Measurements from ENCODE around the gene SDHA. TPM values are rescaled to one million over a fixed set of nuclear protein-coding genes. Genes with fewer than 3 reads are reported as not detected.

Gene SDHA
- total RNA-seq, 4 donors from 2014 or later, result 155 to 471 (median 250) TPM

- intact Hi-C loops (cut with DNase I; ENCODE audit: low total_unique reads) (no loop called here), in situ Hi-C loops (cut with MboI; ENCODE audit: low pct_ligation_motif_present in 1 of 4, low pct_unique_long_range_greater_than_20kb in 1 of 4, low sequenced_read_pairs in 3 of 4) (no loop called here)
- H3K36me3 ChIP-seq, result peaks cover 0 to 5% (median 2%) of the 10 kb centered on the region in 4 donors
Measured at GRCh38 chr5:206406-206805, 11.7 kb upstream of the SDHA start.

GRCh38 chr5:206927-207536, 11.1 kb upstream of the SDHA start:
- DNase-seq, result no peak
- intact Hi-C loops (cut with DNase I; ENCODE audit: low total_unique reads) (no loop called here), in situ Hi-C loops (cut with MboI; ENCODE audit: low pct_ligation_motif_present in 1 of 4, low pct_unique_long_range_greater_than_20kb in 1 of 4, low sequenced_read_pairs in 3 of 4) (no loop called here)
- TF ChIP-seq EP300 (IDR thresholded peaks at IDR 0.05; ENCODE audit: low read depth), result no peak
- Histone ChIP-seq H3K27ac (no peak overlapping the region), H3K4me3 (no peak overlapping the region), H3K36me3 (peaks cover 0 to 5% (median 2%) of the 10 kb centered on the region in 4 donors), H3K4me1 (peaks cover 0 to 7% (median 0%) of the 10 kb centered on the region in 4 donors), H3K9me3 (no peaks in the 10 kb centered on the region), H3K27me3 (no peaks in the 10 kb centered on the region)
- 87 to 95% methylated on average over 7 to 8 of the region's 8 CpGs for WGBS, 2 donors (ENCODE audit: low coverage in 1 of 2)

More at GRCh38 chr5:206406-206805, 11.7 kb upstream of the SDHA start:
- peaks cover 0 to 7% (median 0%) of the 10 kb centered on the region in 4 donors for H3K4me1 ChIP-seq
- no peaks in the 10 kb centered on the region for H3K9me3 ChIP-seq
- DNase-seq, result no peak
- no peak overlapping the region for H3K27ac ChIP-seq
- TF ChIP-seq EP300 (IDR thresholded peaks at IDR 0.05; ENCODE audit: low read depth), result no peak
- no peak for TF ChIP-seq POLR2A (IDR thresholded peaks at IDR 0.05)
- TF ChIP-seq CTCF (IDR thresholded peaks at IDR 0.05), result no peak
- TF ChIP-seq POLR2AphosphoS5 (IDR thresholded peaks at IDR 0.05), result no peak
- H3K4me3 ChIP-seq, result no peak overlapping the region
- H3K27me3 ChIP-seq, result no peaks in the 10 kb centered on the region
- 82% methylated on average over 2 to 11 of the region's 11 CpGs for WGBS, 2 donors (ENCODE audit: low coverage in 1 of 2)

GRCh38 chr5:207599-207998, 10.5 kb upstream of the SDHA start:
- H3K36me3 ChIP-seq, result peaks cover 0 to 5% (median 2%) of the 10 kb centered on the region in 4 donors
- no peak overlapping the region for H3K27ac ChIP-seq
- H3K27me3 ChIP-seq, result no peaks in the 10 kb centered on the region
- H3K4me1 ChIP-seq, result peaks cover 0 to 7% (median 0%) of the 10 kb centered on the region in 4 donors
- DNase-seq, result no peak
- TF ChIP-seq CTCF (IDR thresholded peaks at IDR 0.05), result no peak
- TF ChIP-seq POLR2AphosphoS5 (IDR thresholded peaks at IDR 0.05), result no peak
- TF ChIP-seq EP300 (IDR thresholded peaks at IDR 0.05; ENCODE audit: low read depth), result no peak
- TF ChIP-seq POLR2A (IDR thresholded peaks at IDR 0.05), result no peak
- intact Hi-C loops (cut with DNase I; ENCODE audit: low total_unique reads), result no loop called here
- WGBS, 2 donors (ENCODE audit: low coverage in 1 of 2), result 76 to 90% methylated on average over 9 to 14 of the region's 14 CpGs
- H3K9me3 ChIP-seq, result no peaks in the 10 kb centered on the region
- in situ Hi-C loops (cut with MboI; ENCODE audit: low pct_ligation_motif_present in 1 of 4, low pct_unique_long_range_greater_than_20kb in 1 of 4, low sequenced_read_pairs in 3 of 4), result no loop called here
- no peak overlapping the region for H3K4me3 ChIP-seq

- peaks cover 0 to 5% (median 2%) of the 10 kb centered on the region in 4 donors for H3K36me3 ChIP-seq
- no peak for DNase-seq
- in situ Hi-C loops (cut with MboI; ENCODE audit: low pct_ligation_motif_present in 1 of 4, low pct_unique_long_range_greater_than_20kb in 1 of 4, low sequenced_read_pairs in 3 of 4) (no loop called here), intact Hi-C loops (cut with DNase I; ENCODE audit: low total_unique reads) (no loop called here)
- no peaks in the 10 kb centered on the region for H3K27me3 ChIP-seq
- H3K9me3 ChIP-seq, result no peaks in the 10 kb centered on the region
- H3K27ac ChIP-seq, result no peak overlapping the region
- TF ChIP-seq EP300 (IDR thresholded peaks at IDR 0.05; ENCODE audit: low read depth) (no peak), CTCF (IDR thresholded peaks at IDR 0.05) (no peak), POLR2AphosphoS5 (IDR thresholded peaks at IDR 0.05) (no peak), POLR2A (IDR thresholded peaks at IDR 0.05) (no peak)
- H3K4me1 ChIP-seq, result peaks cover 0 to 7% (median 0%) of the 10 kb centered on the region in 4 donors
- no peak overlapping the region for H3K4me3 ChIP-seq
- 88 to 91% methylated on average over 7 to 12 of the region's 15 CpGs for WGBS, 2 donors (ENCODE audit: low coverage in 1 of 2)
Measured at GRCh38 chr5:208449-209114, 9.5 kb upstream of the SDHA start.
